ENCODE measurements around the gene C1orf198. TPM values are rescaled to one million over a fixed set of nuclear protein-coding genes. Genes with fewer than 3 reads are reported as not detected.

C1orf198 gene
- polyA plus RNA-seq, 1 donor (not counting 4 experiments of a cell fraction or from before 2014, with no cell fraction given) = 6.8 TPM

DNA sequence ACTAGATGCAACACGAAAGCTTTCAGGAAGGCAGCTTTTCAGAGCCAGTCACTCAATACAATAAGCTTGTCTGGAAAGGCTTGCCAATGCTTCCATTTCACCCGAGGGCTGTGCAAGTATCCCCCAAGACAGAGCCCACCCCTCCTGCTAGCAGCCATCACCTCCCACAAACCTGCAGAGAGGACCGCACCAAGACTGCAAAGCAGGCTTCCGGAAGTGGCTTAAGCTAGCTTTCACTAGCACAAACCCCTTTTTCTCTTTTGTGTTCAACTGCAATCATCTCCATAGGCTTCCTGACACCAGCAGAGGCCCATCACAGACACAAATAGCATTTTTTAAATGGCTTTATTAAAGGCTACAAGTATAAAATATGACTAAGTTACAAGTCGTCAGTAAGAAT lies 31.5 kb downstream of the C1orf198 start:
- Histone ChIP-seq H3K36me3 (ENCODE audit: control insufficient read depth in 2 of 2, extremely low read depth in 1 of 2, insufficient read depth in 2 of 2, low read length in 2 of 2) (no peaks in the 10 kb centered on the region), H2AFZ (ENCODE audit: control insufficient read depth, low read length) (no peak overlapping the region), H3K27me3 (ENCODE audit: control insufficient read depth, extremely low read depth, insufficient read depth, low read length) (no peaks in the 10 kb centered on the region), H3K27ac (ENCODE audit: control insufficient read depth, insufficient read depth, low read length) (no peak overlapping the region), H3K4me3 (ENCODE audit: control insufficient read depth in 2 of 3, extremely low read depth in 1 of 3, insufficient read depth in 2 of 3, low read depth in 1 of 3, low read length in 3 of 3) (no peak overlapping the region), H3K9ac (ENCODE audit: control insufficient read depth, extremely low read depth, insufficient read depth, low read length) (no peak overlapping the region), H4K20me1 (ENCODE audit: control insufficient read depth, extremely low read depth, insufficient read depth, low read length) (no peaks in the 10 kb centered on the region), H3K9me1 (ENCODE audit: control insufficient read depth, extremely low read depth, insufficient read depth, low read length) (no peaks in the 10 kb centered on the region), H3K4me1 (ENCODE audit: control insufficient read depth, extremely low read depth, insufficient read depth, low read length) (no peaks in the 10 kb centered on the region), H3K79me2 (ENCODE audit: control insufficient read depth, insufficient read depth, low read length) (no peaks in the 10 kb centered on the region), H3K9me3 (ENCODE audit: control insufficient read depth, low read depth, low read length) (no peaks in the 10 kb centered on the region), H3K4me2 (ENCODE audit: control insufficient read depth, extremely low read depth, insufficient read depth, low read depth, low read length) (no peak overlapping the region)
- DNase-seq (ENCODE audit: low read depth, low spot score) (no peak), FAIRE-seq (no peak)
- TF ChIP-seq EZH2 (IDR thresholded peaks at IDR 0.05; ENCODE audit: low read length) = no peak
- dilution Hi-C loops (cut with MboI; ENCODE audit: extremely low pct_ligation_motif_present, low sequenced_read_pairs) = no loop called here

DNA sequence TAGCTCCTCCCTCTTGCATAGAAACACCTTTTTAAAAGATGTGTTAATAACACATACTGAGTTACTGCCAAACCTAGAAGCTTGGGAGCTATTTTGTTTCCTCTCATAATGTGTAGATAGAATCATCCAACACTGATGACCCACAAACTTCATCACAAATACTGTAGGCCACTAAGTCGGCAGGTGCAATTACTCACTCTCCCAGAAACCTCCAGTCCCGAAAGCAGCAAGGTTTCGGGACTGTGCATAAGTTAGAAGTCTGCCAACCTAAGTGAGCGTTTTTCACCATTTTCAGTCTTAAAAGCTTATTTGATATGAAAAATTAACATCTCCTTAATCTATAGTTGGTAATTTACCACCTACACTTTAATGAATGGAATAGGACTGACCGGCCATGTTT lies 32.0 kb downstream of the C1orf198 start:
- H3K27me3 ChIP-seq (ENCODE audit: control insufficient read depth, extremely low read depth, insufficient read depth, low read length) = no peaks in the 10 kb centered on the region
- H3K27ac ChIP-seq (ENCODE audit: control insufficient read depth, insufficient read depth, low read length) = no peak overlapping the region
- no peak for FAIRE-seq
- H3K4me2 ChIP-seq (ENCODE audit: control insufficient read depth, extremely low read depth, insufficient read depth, low read depth, low read length) = no peak overlapping the region
- H3K4me1 ChIP-seq (ENCODE audit: control insufficient read depth, extremely low read depth, insufficient read depth, low read length) = no peaks in the 10 kb centered on the region
- H4K20me1 ChIP-seq (ENCODE audit: control insufficient read depth, extremely low read depth, insufficient read depth, low read length) = no peaks in the 10 kb centered on the region
- H3K4me3 ChIP-seq (ENCODE audit: control insufficient read depth in 2 of 3, extremely low read depth in 1 of 3, insufficient read depth in 2 of 3, low read depth in 1 of 3, low read length in 3 of 3) = no peak overlapping the region
- H3K9ac ChIP-seq (ENCODE audit: control insufficient read depth, extremely low read depth, insufficient read depth, low read length) = no peak overlapping the region
- H3K36me3 ChIP-seq (ENCODE audit: control insufficient read depth in 2 of 2, extremely low read depth in 1 of 2, insufficient read depth in 2 of 2, low read length in 2 of 2) = no peaks in the 10 kb centered on the region
- DNase-seq (ENCODE audit: low read depth, low spot score) = no peak
- H3K9me3 ChIP-seq (ENCODE audit: control insufficient read depth, low read depth, low read length) = no peaks in the 10 kb centered on the region
- no peak overlapping the region for H2AFZ ChIP-seq (ENCODE audit: control insufficient read depth, low read length)
- H3K79me2 ChIP-seq (ENCODE audit: control insufficient read depth, insufficient read depth, low read length) = no peaks in the 10 kb centered on the region
- dilution Hi-C loops (cut with MboI; ENCODE audit: extremely low pct_ligation_motif_present, low sequenced_read_pairs) = no loop called here
- H3K9me1 ChIP-seq (ENCODE audit: control insufficient read depth, extremely low read depth, insufficient read depth, low read length) = no peaks in the 10 kb centered on the region
- TF ChIP-seq EZH2 (IDR thresholded peaks at IDR 0.05; ENCODE audit: low read length) (no peak), CTCF (optimal IDR thresholded peaks at IDR 0.05 in 1 of 3, IDR thresholded peaks at IDR 0.05 in 1 of 3, conservative IDR thresholded peaks at IDR 0.05 in 1 of 3; ENCODE audit: extremely low read depth in 1 of 3, insufficient read depth in 2 of 3, low read length in 3 of 3) (no peak)

DNA sequence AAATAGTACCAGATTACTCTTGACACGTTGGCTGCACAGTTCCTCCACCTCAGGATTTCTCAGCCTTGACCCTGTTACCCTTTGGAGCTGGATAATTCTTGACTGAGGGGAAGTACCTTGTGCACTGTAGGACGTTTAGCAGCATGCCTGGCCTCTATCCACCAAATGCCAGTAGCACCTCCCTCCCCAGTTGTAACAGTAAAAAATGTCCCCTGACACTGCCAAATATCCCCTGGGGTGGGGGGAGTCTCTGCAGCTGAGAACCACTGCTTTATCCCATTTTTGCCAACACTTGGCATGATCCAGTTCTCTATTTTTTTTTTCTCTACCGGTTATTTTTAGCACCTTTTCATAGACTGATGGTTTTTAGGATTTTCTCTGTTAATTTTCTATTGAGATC lies 34.0 kb downstream of the C1orf198 start:
- Histone ChIP-seq H3K4me2 (ENCODE audit: control insufficient read depth, extremely low read depth, insufficient read depth, low read depth, low read length) (no peak overlapping the region), H3K9me1 (ENCODE audit: control insufficient read depth, extremely low read depth, insufficient read depth, low read length) (no peaks in the 10 kb centered on the region), H3K27me3 (ENCODE audit: control insufficient read depth, extremely low read depth, insufficient read depth, low read length) (no peaks in the 10 kb centered on the region), H3K79me2 (ENCODE audit: control insufficient read depth, insufficient read depth, low read length) (no peaks in the 10 kb centered on the region), H3K4me1 (ENCODE audit: control insufficient read depth, extremely low read depth, insufficient read depth, low read length) (no peaks in the 10 kb centered on the region), H3K9ac (ENCODE audit: control insufficient read depth, extremely low read depth, insufficient read depth, low read length) (no peak overlapping the region), H2AFZ (ENCODE audit: control insufficient read depth, low read length) (no peak overlapping the region), H3K27ac (ENCODE audit: control insufficient read depth, insufficient read depth, low read length) (no peak overlapping the region), H4K20me1 (ENCODE audit: control insufficient read depth, extremely low read depth, insufficient read depth, low read length) (no peaks in the 10 kb centered on the region), H3K4me3 (ENCODE audit: control insufficient read depth in 2 of 3, extremely low read depth in 1 of 3, insufficient read depth in 2 of 3, low read depth in 1 of 3, low read length in 3 of 3) (no peak overlapping the region), H3K9me3 (ENCODE audit: control insufficient read depth, low read depth, low read length) (no peaks in the 10 kb centered on the region), H3K36me3 (ENCODE audit: control insufficient read depth in 2 of 2, extremely low read depth in 1 of 2, insufficient read depth in 2 of 2, low read length in 2 of 2) (no peaks in the 10 kb centered on the region)
- no peak for TF ChIP-seq CTCF (optimal IDR thresholded peaks at IDR 0.05 in 1 of 3, IDR thresholded peaks at IDR 0.05 in 1 of 3, conservative IDR thresholded peaks at IDR 0.05 in 1 of 3; ENCODE audit: extremely low read depth in 1 of 3, insufficient read depth in 2 of 3, low read length in 3 of 3)
- no peak for TF ChIP-seq EZH2 (IDR thresholded peaks at IDR 0.05; ENCODE audit: low read length)
- dilution Hi-C loops (cut with MboI; ENCODE audit: extremely low pct_ligation_motif_present, low sequenced_read_pairs) = no loop called here
- FAIRE-seq (no peak), DNase-seq (ENCODE audit: low read depth, low spot score) (no peak)

Measured in keratinocyte (primary cell).